Stomach smooth muscle (tissue), 2 donors: ENCODE measurements around the gene IPP.
A peak's percentile ranks its signal among the peaks of the same experiment; 100 is the strongest.

Source experiments
- H3K27ac ChIP-seq: one replicate; pipeline ENCODE4 v1.7.0; 2013; ENCODE audit warnings: mild to moderate bottlenecking, low read length, inconsistent platforms
- H3K27me3 ChIP-seq, 2 donors: one replicate each; pipeline ENCODE4 v1.7.0; 2013; ENCODE audit warnings: low read length in 2 of 2; ENCODE audit not compliant: insufficient read depth in 2 of 2, control insufficient read depth in 1 of 2
- H3K36me3 ChIP-seq, 2 donors: one replicate each; pipeline ENCODE4 v1.7.0; 2013; ENCODE audit warnings: low read length in 2 of 2; ENCODE audit not compliant: control insufficient read depth in 2 of 2, insufficient read depth in 2 of 2
- H3K4me1 ChIP-seq: one replicate; pipeline ENCODE4 v1.7.0; 2013; ENCODE audit warnings: low read length; ENCODE audit not compliant: control insufficient read depth, insufficient read depth
- H3K4me3 ChIP-seq, 2 donors: one replicate each; pipeline ENCODE4 v1.7.0; 2013; ENCODE audit warnings: low read length in 2 of 2
- H3K9ac ChIP-seq, 2 donors: one replicate each; pipeline ENCODE4 v1.7.0; 2013; ENCODE audit warnings: low read length in 2 of 2, mild to moderate bottlenecking in 1 of 2
- H3K9me3 ChIP-seq, 2 donors: one replicate each; pipeline ENCODE4 v1.7.0; 2013; ENCODE audit warnings: low read length in 2 of 2; ENCODE audit not compliant: control insufficient read depth in 2 of 2
- donor health status: healthy.
- donor health status: Pancreatic carcinoma.

IPP gene

DNA sequence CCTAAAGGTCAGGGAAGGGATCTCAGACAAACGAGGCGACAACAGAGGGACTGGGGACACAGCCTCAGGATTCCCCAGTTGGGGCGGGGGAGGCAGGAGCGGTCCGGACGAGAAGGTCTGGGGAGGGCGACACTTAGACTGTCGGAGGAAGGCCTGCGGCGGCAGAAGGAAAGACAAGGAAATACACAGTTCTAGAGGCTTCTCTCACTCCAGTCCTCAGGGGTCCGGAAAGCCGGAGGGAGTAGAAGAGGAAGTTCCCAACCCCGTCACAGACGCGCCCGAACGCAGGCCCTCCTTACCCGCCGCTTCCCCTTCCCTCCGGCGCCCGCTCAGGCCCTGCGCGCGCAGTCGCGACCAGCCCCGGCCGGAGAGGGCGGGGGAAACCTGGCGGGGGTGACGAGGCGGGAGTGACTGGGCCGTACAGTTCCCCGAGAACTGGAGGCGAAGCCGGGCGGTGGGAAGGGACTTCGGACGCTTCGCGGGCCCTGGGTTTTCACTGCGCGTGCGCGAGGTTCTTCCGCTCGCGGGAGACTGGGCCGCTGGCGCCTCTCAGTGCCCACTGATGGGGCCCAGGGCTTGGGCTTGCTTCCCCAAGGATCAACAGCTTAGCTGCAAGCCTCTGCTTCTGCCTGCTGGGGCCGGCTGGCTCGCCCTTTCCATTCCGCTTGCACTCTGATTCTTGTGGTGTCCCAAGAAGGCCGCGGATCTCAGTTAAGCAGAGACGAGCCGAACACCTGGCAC lies at the start of gene IPP:
Gene IPP (minus strand): TSS at position 356 of the 741 bp plus-strand sequence. CDS start 4,242 bp downstream, outside the sequence.
- peaks cover 7% of the 10 kb centered on the region for H3K4me1 ChIP-seq
- H3K4me3 ChIP-seq = peak within 1 kb of the TSS; percentile 77 to 91
- no peaks in the 10 kb centered on the region for H3K9me3 ChIP-seq
- no peaks in the 10 kb centered on the region for H3K36me3 ChIP-seq
- H3K27me3 ChIP-seq = no peaks in the 10 kb centered on the region
- peak within 1 kb of the TSS; percentile 99 for H3K27ac ChIP-seq
- H3K9ac ChIP-seq = peak within 1 kb of the TSS; percentile 88 to 100

- Histone ChIP-seq H3K27me3 (peaks cover 0 to 3% of the 10 kb centered on the region in 2 donors), H3K4me3 (no peak overlapping the region), H3K27ac (no peak overlapping the region), H3K4me1 (no peaks in the 10 kb centered on the region), H3K9me3 (no peaks in the 10 kb centered on the region), H3K9ac (no peak overlapping the region), H3K36me3 (no peaks in the 10 kb centered on the region)
These were observed 46.5 kb upstream of the IPP start for GRCh38 chr1:45796946-45797345.

GRCh38 chr1:45796381-45796780 lies 45.9 kb upstream of the IPP start:
- H3K27ac ChIP-seq = no peak overlapping the region
- no peaks in the 10 kb centered on the region for H3K9me3 ChIP-seq

DNA sequence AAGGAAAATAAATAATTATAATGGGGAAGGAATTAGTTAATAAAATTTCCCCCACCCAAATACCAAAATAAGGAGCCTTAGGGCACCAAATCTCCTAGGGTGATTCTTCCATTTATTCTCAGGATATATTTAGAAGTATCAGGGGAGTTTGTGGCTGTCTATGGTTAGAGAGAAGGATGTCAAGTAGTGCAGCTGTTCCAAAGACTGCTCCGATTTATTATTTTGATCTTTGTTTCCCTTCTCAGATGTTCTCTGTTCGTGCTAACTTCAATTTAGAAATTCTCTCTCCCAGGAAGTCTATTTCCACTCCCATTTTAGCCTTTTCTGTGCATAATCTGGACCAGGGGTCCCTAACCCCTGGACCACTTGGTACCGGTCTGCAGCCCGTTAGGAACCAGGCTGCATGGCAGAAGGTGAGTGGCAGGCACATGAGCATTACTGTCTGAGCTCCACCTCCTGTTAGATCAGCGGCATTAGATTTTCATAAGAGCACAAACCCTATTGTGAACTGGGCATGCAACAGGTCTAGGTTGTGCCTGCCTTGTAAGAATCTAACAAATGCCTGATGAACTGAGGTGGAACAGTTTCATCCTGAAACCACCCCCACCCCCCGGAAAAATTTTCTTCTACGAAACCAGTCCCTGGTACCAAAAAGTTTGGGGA lies 43.6 kb upstream of the IPP start:
- Histone ChIP-seq H3K36me3 (no peaks in the 10 kb centered on the region), H3K4me3 (no peak overlapping the region), H3K9me3 (no peaks in the 10 kb centered on the region), H3K27ac (no peak overlapping the region), H3K4me1 (no peaks in the 10 kb centered on the region), H3K9ac (no peak overlapping the region), H3K27me3 (peaks cover 0 to 3% of the 10 kb centered on the region in 2 donors)

More at GRCh38 chr1:45796381-45796780, 45.9 kb upstream of the IPP start:
- Histone ChIP-seq H3K4me1 (no peaks in the 10 kb centered on the region), H3K36me3 (no peaks in the 10 kb centered on the region), H3K27me3 (peaks cover 0 to 3% of the 10 kb centered on the region in 2 donors), H3K4me3 (no peak overlapping the region), H3K9ac (no peak overlapping the region)

- H3K9me3 ChIP-seq = no peaks in the 10 kb centered on the region
- H3K9ac ChIP-seq = no peak overlapping the region
These were observed 42.3 kb upstream of the IPP start for GRCh38 chr1:45792744-45793143.

DNA sequence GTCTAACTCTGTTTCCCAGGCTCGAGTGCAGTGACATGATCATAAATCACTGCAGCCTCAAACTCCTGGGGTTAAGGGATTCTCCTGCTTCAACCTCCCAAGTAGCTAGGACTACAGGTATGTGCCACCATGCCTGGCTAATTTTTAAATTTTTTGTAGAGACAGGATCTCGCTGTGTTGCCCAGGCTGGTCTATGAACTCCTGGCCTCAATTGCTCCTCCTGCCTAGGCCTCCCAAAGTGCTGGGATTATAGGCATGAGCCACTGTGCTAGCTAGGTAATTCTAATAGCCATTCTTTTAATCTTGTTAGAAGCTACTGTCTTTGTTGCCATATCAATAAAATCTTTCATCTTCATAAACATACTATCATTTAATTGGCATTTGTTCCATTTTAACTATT lies 39.1 kb upstream of the IPP start:
- no peak overlapping the region for H3K27ac ChIP-seq
- no peak overlapping the region for H3K4me3 ChIP-seq
- H3K36me3 ChIP-seq = no peaks in the 10 kb centered on the region
- H3K9me3 ChIP-seq = no peaks in the 10 kb centered on the region
- H3K27me3 ChIP-seq = peaks cover 0 to 3% of the 10 kb centered on the region in 2 donors
- no peak overlapping the region for H3K9ac ChIP-seq
- no peaks in the 10 kb centered on the region for H3K4me1 ChIP-seq

More at GRCh38 chr1:45792744-45793143, 42.3 kb upstream of the IPP start:
- H3K4me1 ChIP-seq = no peaks in the 10 kb centered on the region
- no peak overlapping the region for H3K4me3 ChIP-seq
- peaks cover 0 to 3% of the 10 kb centered on the region in 2 donors for H3K27me3 ChIP-seq
- H3K36me3 ChIP-seq = no peaks in the 10 kb centered on the region
- H3K27ac ChIP-seq = no peak overlapping the region

DNA sequence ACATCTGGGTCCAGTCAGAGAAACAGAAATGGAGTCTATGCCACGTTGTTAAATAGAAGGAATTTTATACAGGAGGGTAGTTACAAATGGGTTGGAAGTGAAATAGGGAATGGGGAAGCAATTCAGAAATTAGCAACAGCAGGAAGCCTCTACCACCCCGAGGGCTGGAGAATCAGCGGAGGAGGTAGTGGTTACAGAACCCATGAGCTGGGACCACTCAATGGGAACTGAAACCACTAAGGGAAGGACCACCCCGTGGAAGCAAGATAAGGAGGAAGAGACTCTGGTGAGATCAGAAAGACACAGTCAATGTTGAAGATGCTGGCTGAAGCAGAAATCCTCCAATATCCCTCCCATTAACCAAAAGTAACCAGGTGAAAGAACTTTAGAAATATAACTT lies 37.5 kb upstream of the IPP start:
- H3K36me3 ChIP-seq = no peaks in the 10 kb centered on the region
- H3K4me3 ChIP-seq = no peak overlapping the region
- H3K27ac ChIP-seq = no peak overlapping the region
- no peaks in the 10 kb centered on the region for H3K27me3 ChIP-seq
- no peaks in the 10 kb centered on the region for H3K9me3 ChIP-seq
- H3K4me1 ChIP-seq = no peaks in the 10 kb centered on the region
- no peak overlapping the region for H3K9ac ChIP-seq

- Histone ChIP-seq H3K9ac (no peak overlapping the region), H3K9me3 (no peaks in the 10 kb centered on the region), H3K27ac (no peak overlapping the region), H3K36me3 (no peaks in the 10 kb centered on the region), H3K27me3 (no peaks in the 10 kb centered on the region), H3K4me1 (no peaks in the 10 kb centered on the region), H3K4me3 (no peak overlapping the region)
These were observed 35.1 kb upstream of the IPP start for GRCh38 chr1:45785583-45785982.

- no peaks in the 10 kb centered on the region for H3K4me1 ChIP-seq
- H3K27me3 ChIP-seq = no peaks in the 10 kb centered on the region
- no peak overlapping the region for H3K4me3 ChIP-seq
- H3K36me3 ChIP-seq = no peaks in the 10 kb centered on the region
- H3K9ac ChIP-seq = no peak overlapping the region
- no peaks in the 10 kb centered on the region for H3K9me3 ChIP-seq
- no peak overlapping the region for H3K27ac ChIP-seq
These were observed 25.3 kb upstream of the IPP start for GRCh38 chr1:45775794-45776193.

GRCh38 chr1:45772971-45773370 lies 22.5 kb upstream of the IPP start:
- Histone ChIP-seq H3K27me3 (no peaks in the 10 kb centered on the region), H3K4me3 (no peak overlapping the region), H3K9ac (no peak overlapping the region), H3K9me3 (no peaks in the 10 kb centered on the region), H3K27ac (no peak overlapping the region), H3K4me1 (no peaks in the 10 kb centered on the region), H3K36me3 (no peaks in the 10 kb centered on the region)
